ENCODE results near the gene DIDO1. TPM values are rescaled to one million over a fixed set of nuclear protein-coding genes. Genes with fewer than 3 reads are reported as not detected.

Gene DIDO1
- 28.1 TPM for polyA plus RNA-seq (2013, experiment 1 of 2; ENCODE audit: insufficient read length)
- polyA plus RNA-seq (2013, experiment 2 of 2; ENCODE audit: insufficient read length): 28.6 TPM

DNA sequence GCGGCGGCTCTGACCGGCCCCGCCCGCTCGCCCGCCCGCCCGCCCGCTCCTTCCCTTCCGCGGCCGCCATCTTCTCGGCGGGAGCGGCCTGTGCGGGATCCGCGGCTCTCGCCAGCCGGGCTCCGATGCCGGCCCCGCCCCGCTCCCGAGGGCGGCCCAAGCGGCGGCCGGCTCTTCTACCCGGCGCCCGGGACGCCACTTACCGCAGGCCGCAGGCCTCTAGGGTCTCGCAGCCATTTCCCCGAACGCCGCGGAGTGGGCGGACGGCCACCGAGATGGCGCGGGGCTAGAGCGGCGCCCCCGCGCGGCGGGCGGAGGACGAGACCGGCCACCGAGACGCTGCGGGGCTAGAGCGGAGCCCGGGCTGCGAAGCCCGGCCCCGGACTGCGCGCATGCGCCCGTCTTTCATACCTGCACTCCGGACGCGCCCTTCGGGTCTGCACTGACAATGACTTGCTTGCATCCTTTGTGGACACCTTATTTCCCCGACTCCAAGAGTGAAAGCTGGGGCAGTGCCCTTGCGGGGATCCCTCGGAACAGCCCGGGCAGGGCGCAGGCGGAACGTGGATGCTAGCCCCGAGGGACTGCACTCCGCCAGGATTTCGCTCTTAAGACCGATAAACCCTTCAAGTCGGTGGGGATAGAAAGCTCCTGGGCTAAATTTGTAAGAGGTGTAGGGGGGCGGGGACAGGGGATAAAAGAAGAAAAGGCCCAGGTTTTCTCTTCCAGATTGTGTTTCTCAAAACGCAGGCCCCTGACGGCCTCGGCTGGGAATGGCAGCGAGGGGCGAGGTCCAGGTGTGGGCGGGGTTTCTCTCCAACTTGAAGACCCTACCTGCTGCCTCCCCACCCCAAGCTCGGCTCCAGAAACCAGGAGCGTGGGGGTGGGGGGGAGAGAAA is at the start of gene DIDO1:
Gene DIDO1, minus strand, starts transcription at position 277 of the 899 bp plus-strand sequence.
- peak; percentile 82 for DNase-seq

DNA sequence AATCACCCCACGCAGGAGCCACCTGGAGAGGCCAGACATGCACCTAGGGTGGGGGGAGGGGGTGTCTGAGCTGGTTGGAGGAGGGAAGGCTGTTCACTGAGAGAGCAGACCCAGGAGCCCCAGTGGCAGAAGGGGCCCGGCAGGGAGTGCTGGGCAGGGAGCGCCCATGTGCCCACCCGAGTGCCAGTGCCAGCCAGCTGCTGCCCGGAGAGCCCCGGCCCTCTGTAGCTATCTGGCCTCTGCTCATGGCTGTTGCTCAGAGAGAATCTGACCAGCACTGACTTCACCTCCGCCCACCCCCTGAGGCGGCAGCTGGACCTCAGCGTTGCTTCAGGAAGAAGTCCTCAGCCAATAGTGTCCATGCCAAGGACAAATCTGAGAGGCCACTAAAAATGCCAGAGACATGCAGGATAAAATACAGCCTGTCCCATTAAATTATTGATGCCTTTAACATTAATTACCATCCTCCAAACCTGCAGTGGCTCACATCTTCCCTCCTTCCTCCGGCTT is 49.0 kb upstream of the DIDO1 start:
- DNase-seq: no peak

DNA sequence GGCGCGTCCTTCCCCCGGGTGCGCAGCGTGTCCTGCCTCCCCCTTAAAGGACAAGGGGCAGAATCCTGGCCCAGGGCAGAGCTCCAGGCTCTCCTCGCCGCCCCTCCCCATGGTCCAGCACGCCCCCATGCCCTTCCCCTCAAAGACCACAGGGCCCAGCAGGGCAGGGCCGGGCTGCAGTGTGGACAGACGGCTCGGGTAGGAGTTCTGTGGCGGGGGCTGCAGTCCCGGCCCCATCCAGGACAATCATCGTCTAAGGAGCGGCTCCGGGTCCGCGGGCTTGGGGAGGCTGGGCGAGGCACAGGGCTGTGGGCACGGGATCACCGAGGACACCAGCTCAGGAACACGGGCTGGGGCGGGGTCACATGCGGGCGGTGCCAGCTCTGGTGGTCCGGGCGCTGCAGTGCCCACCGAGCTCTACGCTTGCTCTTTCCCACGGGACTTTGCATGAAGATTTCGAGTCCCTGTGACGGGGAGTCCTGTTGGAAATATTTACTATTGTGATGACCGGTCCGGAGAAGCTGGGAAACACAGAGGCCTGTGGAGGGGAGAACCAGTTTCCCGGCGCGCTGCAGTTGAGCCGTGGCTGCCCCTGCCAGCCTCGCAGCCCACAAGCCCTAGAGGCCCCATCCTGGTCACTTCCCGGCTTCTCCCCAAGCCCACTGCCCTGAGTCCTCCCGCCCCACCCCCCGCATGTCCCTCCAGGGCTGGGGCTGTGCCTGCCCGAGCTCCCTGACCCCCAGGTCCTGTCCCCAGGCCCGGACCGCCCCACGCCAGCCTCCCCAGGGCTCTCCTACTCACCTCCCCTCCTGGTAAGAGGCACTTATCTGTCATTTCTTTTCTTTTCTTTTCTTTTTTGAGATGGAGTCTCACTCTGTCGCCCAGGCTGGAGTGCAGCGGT is 46.8 kb upstream of the DIDO1 start:
- DNase-seq: no peak

DNA sequence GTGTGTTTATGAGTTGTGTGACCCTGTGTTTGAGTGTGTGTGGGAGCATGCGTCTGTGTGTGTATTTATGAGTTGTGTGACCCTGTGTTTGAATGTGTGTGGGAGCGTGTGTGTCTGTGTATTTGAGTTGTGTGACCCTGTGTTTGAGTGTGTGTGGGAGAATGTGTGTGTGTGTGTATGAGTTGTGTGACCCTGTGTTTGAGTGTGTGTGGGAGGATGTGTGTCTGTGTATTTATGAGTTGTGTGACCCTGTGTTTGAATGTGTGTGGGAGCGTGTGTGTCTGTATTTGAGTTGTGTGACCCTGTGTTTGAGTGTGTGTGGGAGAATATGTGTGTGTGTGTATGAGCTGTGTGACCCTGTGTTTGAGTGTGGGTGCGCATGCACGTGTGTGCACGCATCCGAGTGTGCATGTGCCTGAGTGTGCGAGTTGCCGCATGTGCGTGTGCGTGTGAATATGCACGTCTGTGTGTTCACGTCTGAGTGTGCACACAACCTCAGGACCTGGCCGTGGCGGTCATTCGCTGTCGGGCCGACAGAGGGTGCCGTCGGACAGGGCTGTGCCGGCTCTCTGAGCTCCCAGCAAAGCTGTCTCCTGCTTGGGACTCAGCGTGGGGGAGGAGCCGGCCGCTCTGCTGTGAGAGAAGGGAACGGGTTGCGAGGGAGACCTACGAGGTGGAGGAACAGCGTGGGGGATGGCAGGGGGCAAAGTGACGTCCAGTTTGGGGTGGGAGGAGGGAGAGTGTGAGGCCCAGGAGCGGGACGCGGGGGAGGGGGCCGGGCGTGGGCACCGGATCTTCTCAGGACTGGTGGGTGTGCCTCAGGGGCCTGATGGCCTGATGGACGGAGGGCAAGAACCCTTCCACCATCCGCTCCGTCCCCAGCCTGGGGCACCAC is 45.9 kb upstream of the DIDO1 start:
- DNase-seq: peak; percentile 74

DNA sequence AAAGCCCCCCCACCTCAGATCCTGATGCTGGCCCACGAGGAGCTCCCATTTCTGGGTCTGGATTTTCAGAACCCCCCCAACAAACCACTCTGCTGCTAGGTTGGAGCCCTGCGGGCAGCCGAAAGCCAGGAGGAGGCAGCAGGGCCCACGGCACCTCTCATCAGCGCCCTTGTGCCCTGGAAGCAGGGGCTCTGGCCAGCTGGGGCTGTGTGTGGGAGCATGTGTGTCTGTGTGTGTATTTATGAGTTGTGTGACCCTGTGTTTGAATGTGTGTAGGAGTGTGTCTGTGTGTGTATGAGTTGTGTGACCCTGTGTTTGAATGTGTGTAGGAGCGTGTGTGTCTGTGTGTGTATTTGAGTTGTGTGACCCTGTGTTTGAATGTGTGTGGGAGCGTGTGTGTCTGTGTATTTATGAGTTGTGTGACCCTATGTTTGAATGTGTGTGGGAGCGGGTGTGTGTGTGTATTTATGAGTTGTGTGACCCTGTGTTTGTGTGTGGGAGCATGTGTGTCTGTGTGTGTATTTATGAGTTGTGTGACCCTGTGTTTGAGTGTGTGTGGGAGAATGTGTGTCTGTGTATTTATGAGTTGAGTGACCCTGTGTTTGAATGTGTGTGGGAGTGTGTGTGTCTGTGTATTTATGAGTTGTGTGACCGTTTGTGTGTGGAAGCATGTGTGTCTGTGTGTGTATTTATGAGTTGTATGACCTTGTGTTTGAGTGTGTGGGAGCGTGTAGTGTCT is 45.1 kb upstream of the DIDO1 start:
- no peak for DNase-seq

DNA sequence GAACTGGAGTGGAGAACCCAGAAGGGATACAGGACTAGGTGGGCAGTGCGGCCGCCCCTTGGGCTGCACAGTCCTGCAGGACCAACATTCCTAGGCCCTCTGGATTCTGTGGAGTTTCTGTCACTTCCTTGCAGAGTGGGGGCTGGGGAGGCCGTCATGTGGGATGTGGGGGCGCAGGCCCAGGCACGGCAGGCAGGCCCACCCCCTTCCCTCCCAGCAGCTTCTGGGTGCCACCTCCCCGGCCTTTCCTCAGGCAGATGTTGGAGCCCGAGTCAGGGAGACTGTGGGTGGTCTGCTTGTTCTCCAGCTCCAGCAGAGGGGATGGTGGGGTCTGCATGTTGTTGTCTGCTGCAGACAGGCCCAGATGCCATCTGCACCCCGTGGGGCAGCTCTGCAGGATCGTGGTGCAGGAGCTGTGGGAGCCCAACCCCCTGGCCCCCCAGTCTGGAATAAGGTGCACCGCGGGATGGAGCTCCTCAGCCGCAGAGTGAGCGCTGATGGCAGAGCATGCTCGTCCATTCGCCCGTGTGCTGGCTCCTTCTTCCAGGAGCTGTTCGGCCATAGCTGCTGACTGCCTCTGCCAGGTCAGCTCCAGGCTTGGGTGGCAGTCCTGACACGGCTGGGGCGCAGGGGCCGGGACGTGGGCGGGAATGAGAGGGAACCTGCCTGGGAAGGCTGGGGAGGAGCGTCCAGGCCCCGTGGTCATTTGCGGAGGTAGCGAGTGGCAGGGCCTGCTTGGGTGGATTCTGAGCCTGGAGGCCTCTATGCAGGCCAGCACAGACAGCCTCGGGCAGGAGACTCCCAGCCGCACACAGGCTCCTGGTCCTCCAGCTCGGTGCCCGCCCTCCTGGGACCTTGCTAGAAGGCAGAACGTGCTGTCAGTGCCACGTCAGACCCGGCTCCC is 44.3 kb upstream of the DIDO1 start:
- no peak for DNase-seq

DNA sequence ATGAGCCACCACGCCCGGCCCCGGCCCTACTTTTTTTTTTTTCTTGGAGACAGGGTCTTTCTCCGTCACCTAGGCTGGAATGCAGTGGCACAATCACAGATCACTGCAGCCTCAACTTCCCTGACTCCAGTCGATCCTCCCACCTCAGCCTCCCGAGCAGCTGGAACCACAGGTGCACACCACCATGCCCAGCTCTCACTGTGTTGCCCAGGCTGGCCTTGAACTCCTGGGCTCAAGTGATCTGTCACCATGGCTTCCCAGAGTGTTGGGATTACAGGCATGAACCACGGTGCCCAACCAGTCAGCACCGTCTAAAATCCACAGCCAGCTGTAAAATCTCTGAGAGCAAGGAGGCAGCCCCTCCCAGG is 43.6 kb upstream of the DIDO1 start:
- DNase-seq: no peak

DNA sequence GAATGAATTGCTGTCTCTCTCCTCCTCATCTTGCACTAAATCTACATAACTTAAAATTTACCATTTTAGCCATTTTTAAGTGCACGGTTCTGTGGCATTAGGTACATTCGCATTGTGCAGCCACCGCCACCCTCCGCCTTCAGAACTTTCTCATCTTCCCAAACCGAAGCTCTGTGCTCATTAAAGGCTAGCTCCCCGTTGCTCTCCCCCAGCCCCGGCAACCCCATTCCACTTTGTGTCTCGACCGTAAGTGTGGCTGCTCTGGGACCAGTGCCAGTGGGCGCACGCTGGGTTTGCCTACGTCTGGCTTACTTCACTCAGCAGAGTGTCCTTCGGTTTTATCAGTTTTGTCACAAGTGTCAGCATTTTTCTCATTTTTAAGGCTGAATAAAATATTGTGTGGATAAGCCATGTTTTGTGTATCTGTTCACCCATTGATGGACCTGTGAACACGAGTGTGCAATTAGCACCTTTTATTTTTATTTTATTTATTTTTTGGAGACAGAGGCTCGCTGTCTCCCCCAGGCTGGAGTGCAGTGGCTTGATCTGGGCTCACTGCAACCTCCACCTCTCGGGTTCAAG is 43.0 kb upstream of the DIDO1 start:
- no peak for DNase-seq

DNA sequence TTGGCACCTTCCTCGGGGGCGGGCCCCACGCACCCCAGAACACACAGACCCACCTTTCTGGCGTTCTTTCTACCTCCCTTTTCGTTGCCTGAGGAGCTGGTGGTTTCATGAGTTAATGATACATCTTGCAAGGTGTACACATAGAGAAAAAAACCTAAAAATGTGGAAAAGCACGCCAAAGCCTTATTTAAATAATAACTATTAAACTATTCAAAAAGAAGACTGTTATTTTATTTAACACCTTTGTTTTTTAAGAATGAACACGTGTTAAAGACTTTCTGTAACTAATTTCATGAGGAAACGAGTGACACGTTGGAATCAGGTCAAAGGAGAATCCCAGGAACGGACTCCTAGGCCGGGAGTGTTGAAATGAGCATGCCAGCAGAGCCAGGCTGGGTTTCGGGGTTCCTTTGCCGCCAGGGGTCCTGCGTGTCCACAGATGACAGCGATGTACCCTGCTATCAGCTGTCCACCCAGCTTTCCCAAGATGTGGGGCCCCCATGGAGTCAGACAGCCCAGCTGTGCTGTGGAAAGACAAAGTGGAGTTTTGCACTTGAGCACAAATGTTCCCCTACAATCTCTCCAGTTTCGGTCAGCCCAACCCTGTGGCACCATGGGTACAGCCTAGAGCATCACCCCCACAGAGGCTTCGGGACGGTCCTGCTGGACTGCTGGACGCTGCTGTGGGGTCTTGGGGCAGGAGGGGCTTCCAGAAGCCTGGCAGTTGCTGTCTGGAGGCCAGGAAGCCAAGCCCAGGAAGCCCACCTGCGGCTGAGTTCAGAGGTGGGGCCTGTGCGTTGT is 42.3 kb upstream of the DIDO1 start:
- no peak for DNase-seq

DNA sequence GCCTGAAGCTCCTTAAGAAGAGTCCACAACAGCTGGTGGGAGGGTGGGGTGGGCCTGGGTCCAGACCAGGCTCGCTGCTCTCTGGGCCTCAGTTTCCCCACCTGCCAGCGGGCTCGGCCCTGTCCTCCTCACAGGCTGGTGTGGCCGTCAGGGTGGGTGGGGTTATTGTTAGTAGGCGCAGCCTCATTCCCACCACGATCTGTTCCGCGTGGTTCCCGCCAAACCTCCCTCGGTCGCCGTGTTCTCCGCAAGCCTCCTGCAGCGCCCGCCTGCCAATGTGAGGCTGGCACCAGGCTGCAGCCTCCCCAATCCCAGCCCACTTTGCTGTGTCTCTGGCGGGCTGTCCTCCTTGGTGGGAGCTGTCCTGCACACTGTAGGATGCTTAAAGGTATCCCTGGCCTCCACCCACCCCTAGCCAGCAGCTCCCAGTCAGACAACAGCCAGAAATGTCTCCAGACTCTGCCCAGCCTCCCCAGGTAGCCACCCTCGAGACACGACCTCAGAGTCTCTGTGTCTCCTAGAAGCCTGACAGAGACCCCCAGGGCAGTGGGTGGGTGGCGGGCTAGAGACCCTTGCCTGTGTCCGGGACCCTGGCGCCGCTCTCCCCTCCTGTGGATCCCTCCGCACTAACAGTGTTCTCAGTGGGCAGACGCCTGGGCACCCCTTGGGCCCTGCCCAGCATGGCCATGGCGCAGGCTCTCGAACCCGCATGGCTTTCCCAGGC is 41.5 kb upstream of the DIDO1 start:
- DNase-seq: no peak

DNA sequence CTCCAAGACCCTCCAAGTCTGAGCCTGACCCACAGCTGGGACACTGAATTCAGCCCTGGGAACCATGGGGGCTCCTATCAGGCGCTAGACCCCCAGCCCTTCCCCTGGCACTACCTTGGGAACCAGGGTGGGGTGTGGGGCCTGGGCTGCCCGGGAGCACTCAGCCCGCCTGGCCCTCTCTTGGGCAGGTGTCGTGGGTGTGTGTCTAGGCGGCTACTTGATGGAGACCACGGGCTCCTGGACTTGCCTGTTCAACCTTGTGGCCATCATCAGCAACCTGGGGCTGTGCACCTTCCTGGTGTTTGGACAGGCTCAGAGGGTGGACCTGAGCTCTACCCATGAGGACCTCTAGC is 40.8 kb upstream of the DIDO1 start:
- DNase-seq: no peak

DNA sequence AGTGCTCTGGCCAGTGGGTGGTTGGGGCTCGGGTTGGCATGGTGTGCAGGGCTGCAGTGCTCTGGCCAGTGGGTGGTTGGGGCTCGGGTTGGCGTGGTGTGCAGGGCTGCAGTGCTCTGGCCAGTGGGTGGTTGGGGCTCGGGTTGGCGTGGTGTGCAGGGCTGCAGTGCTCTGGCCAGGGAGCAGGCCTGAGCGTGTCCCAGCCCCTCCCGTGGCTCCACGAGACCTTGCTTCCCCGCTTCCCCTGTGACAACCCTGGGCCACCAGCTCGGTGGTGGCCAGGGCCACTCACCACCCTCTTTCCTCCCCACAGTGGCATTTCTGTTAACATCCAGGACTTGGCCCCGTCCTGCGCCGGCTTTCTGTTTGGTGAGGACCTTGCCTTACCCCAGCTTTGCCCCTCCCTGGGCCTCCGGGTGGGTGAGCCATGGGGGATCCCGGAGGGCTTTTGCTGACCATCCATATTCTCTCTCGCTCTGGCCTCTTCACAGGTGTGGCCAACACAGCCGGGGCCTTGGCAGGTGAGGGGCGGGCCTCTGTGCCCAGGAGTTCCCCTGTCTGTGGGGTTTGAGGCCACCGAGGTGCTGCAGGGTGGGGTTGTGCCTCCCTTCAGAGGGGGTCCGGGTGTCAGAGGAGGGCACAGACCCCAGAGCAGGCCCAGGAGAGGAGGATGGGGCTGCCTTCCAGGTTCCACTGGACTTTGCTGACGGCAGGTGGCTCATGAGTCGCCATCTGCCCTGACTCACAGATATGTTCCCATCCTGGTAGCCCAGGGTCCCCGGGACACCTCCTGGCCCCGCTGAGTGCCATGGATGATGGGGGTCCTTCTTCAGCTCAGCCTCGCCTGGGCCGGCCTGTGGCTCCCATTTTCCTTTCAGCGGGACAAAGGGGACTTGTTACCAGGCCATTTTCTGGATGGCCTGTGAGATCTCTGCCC is 40.2 kb upstream of the DIDO1 start:
- no peak for DNase-seq

DNA sequence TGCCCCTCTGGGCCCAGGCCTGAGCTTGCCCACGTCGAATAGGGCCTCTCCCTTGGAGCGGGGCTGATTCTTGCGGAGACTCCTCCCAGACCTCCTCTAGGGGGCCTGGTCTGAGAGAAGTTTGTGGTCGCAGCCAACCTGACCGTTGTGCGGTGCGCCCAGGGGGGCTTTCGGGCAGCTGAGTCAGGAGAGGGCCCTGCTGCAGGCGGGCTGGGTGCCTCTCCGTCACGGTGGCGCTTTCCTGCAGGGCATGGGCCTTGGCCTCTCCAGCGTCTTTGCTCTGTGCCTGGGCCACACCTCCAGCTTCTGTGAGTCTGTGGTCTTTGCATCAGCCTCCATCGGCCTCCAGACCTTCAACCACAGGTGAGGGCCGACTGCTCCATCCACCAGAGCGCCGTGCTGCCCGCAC is 39.1 kb upstream of the DIDO1 start:
- DNase-seq: no peak

DNA sequence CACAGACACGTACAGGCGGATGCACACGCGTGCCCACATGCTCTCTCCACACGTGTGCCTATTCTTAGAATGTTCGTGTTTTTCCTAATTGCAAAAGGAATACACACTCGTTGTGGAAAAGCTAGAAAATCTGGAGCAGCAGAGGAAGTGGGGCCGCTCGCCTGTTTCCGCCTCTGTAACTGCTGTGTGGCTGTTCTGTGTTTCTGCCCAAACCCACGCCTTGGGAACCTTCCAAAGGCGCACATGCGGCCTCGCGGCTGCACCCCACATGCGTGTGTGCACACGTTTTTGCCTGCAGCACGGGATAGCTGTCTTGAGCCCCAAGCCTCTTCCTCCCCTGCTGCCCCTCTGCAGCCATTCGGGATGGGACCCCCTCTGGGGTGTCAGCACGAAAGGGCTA is 38.4 kb upstream of the DIDO1 start:
- no peak for DNase-seq

DNA sequence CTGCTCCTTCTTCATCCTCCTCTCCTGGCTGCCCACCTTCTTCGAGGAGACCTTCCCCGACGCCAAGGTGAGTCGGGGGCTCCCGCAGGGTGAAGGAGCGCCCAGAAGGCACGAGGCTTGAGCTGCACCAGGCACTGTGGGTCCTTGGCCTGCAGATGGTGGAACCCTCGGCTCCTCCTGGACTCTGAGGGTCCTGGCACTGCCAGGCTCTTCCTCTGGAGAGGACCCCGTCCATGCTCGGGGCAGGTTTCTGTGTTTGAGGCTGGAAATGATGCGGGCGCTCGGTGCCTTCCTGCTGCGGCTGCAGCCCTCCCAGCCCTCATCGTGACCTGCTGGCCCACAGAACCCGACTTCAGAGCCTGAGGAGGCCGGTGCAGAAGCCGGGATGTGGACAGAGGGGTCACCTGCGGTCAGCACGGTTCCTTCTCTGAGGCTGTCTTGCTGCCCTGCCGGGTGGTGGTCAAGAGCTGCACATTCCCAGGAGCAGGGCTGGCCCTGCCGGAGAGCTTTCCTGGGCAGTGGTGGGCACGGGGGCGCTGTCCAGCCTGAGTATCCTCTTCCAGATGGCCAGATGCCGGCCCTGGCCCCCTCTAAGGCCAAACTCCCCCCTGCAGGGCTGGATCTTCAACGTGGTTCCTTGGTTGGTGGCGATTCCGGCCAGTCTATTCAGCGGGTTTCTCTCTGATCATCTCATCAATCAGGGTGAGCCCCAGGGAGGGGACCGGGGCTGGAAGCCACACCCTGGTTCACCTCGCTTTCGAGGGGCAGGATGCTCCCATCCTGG is 37.5 kb upstream of the DIDO1 start:
- DNase-seq: no peak

DNA sequence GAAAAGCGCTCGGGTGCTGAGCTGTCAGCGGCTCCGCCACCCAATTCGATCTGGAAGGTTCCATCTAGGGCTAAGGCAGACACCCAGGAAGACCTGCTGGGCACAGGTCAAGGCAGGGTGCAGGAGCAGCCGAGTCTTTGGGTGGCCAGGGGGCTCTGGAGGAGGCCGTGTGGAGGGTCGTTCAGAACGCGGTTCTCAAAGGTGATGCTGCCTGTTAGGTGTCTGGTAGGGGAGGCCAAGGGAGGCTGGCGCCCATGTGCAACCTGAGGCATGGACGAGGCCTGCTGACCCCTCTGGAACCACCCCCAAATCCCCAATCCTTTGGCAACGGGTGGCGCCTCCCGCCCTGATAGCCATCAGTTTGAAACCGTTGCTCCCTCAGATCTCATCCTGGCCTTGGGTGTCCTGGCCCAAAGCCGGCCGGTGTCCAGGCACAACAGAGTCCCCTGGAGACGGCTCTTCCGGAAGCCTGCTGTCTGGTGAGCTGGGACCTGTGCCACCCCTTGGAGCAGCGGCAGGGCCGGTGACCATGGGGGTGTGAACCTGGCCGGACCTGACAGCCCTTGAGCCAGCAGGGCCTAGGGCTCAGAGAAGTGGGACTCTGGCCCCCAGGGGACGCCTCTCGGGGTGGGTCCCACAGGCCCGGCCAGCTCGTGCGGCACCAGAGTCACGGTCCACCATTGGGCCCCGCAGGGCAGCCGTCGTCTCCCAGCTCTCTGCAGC is 36.7 kb upstream of the DIDO1 start:
- no peak for DNase-seq
